GM12874 (cell line): ENCODE results near the gene ANKRD65.

Experiments
- TF ChIP-seq, protein P1 (sequence below): IDR thresholded peaks from 2 replicates; pipeline ENCODE4 v1.5.1; 2011; ENCODE audit warnings: low read depth, mild to moderate bottlenecking, control low read depth, low read length, moderate library complexity; ENCODE audit not compliant: insufficient read depth

Gene ANKRD65

DNA sequence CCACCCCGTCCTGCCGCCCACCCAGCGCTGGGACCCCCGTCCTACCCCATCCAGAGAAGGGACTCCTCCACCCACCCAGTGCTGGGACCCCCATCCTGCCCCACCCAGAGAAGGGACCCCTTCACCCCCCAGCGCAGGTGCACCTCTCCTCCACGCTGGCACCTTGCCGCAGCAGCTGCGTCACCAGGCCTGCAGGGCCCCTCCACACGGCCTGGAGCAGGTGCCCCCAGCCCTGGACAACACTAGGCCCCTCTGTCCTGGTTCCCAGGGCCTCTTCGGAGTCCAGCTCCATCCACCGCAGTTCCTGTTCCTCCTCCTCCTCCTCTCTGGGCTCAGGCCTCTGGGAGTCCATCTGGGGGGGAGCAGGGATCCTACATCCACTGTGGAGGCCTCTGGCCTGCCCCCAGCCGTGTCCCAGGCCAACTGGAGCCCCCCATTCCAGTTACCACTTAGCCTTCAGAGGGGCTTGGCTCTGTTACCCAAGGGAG, 378 bp downstream of the ANKRD65 start:
- TF ChIP-seq, protein P1, sequence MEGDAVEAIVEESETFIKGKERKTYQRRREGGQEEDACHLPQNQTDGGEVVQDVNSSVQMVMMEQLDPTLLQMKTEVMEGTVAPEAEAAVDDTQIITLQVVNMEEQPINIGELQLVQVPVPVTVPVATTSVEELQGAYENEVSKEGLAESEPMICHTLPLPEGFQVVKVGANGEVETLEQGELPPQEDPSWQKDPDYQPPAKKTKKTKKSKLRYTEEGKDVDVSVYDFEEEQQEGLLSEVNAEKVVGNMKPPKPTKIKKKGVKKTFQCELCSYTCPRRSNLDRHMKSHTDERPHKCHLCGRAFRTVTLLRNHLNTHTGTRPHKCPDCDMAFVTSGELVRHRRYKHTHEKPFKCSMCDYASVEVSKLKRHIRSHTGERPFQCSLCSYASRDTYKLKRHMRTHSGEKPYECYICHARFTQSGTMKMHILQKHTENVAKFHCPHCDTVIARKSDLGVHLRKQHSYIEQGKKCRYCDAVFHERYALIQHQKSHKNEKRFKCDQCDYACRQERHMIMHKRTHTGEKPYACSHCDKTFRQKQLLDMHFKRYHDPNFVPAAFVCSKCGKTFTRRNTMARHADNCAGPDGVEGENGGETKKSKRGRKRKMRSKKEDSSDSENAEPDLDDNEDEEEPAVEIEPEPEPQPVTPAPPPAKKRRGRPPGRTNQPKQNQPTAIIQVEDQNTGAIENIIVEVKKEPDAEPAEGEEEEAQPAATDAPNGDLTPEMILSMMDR: no peak

DNA sequence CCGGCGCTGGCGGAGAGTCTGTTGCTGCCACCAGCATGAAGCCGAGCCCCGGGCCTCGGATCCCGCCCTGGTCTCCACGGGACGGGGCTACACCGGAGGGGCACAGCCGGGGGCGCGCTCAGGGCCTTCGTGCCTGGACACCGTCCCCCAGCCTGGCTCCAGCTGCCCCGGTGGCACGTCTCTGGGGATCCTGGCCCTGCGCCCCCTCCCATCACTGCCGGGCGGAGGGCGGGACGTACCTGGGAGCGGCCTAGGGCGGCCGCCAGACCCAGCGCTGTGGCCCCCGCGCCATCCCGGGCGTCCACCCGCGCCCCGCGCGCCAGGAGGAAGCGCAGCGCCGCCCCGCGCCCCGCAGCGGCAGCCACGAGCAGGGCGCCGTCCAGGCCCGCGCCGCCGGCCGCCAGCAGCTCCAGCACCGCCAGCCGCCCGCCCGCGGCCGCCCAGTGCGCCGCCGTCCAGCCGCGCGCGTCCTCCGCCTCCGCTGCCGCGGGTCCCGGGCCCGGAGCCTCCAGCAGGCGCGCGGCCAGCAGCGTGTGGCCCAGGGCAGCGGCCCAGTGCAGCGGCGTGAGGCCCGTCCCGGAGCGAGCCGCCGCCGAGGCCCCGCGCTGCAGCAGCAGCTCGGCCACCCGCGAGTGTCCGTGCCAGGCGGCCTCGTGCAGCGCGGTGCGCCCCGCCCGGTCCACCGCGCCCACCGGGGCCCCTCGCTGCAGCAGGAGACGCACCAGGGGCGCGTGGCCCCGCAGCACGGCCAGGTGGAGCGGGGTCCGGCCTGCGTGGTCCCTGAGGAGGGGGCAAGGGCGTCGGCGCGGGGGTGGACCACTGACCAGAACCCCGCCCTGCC, 1.0 kb downstream of the ANKRD65 start:
- TF ChIP-seq, protein P1: no peak

DNA sequence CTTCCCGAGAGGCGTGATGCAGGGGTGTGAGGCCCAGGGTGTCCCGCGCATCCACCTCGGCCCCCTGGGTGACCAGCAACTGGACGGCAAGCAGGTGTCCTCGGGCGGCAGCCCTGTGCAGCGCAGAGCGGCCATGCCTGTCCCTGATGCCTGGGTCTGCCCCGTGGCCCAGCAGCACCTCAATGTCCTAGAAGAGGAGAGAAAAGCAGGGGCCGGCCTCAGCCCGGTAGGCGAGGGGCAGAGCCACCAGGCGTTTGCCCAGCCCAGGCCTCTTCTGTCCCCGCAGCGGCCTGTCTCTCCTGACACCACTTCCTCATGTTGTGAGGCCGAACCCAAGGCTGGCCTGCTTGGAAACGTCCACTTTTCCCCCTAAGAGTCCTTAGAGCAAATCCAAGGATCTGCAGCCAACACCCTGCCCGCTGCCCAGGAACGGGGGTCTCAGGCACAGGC, 1.7 kb downstream of the ANKRD65 start:
- TF ChIP-seq, protein P1: no peak

DNA sequence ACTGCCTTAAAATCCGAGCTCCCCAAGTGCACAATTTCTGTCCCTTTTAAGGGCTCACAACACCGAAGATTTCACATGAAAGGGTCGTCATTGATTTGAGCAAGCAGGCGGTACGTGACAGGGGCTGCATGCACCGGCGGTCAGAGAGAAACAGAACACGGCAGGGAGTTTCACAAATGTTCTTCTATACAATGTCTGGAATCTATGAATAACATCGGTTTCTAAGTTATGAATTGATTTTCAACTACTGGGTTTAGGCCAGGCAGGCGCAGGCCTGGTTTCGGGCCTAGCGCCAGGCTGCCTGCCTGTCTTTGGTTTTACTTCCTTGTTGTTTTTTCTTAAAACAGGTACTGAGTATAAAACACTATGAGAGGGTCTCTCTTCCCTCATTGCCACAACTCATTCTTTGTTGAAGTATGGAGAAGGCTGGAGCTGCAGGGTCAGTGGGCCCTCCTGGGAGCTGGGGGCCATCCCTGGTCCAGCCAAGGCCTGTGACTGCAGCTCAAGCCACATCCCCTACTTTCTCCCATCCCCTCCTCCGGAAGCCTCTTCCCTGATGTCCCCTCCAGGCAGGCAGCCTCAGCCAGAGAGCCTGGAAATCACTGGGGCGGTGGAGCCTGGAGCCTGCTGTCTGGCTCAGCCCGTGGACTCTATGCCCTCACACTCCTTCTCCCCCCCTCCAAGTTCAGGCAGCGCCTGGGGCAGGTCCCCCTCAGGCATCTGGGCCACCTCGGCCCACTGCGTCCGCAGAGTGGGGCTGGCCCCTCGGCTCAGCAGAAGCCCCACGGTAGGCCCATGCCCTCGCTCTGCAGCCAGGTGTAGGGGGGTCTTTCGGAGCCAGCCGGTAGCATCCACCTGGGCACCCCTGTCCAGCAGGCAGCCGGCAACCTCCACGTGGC, 2.4 kb downstream of the ANKRD65 start:
- TF ChIP-seq, protein P1: no peak

GRCh38 chr1:1415751-1416150, 5.3 kb downstream of the ANKRD65 start:
- TF ChIP-seq, protein P1: no peak

DNA sequence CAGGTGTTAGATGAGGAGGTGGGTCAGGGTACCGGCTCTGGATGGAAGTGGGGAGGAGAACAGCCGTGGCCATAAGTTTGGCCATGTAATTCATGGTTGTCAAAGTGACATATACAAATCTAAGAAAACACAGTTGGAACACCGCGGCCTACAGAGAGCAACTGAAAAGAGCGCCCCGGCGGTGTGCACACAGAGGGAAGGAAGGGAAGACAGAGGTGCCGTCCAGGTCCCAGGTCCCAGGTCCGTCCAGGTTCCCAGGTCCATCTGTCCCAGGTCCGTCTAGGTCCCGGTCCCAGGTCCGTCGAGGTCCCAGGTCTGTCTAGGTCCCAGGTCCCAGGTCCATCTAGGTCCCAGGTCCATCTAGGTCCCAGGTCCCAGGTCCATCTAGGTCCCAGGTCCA, 9.4 kb downstream of the ANKRD65 start:
- TF ChIP-seq, protein P1: no peak
